Activated CD4-positive, alpha-beta T cell treated with anti-CD3 and anti-CD28 coated beads, Interleukin-2, Interleukin-6, amounts not matched to agents 100 ng/mL and 50 ng/mL, durations not matched to agents 16 hours and 8 hours (primary cell): ENCODE results near the gene KRTAP6-2.

Experiments
- DNase-seq: peaks from one replicate; pipeline ENCODE4 v3.0.0-alpha.2; 2020

The KRTAP6-2 gene

DNA sequence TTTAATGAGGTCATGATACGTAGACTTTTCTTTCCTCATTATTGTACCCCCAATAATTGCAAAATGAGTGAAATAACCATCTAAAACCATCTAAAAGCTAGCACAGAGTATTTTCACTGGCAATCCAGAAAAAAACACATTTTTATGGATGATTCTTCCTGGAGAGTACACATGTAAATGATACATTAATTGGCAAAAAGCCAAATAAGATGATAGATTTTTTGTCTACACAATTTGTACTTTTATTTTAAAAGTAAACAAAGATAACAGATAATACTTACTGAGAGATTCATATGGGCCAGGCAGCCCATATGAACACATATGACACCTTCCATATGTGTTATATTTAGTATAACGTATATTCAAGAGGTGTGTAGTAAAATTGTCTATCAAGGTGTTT lies 35.1 kb downstream of the KRTAP6-2 start:
- no peak for DNase-seq

DNA sequence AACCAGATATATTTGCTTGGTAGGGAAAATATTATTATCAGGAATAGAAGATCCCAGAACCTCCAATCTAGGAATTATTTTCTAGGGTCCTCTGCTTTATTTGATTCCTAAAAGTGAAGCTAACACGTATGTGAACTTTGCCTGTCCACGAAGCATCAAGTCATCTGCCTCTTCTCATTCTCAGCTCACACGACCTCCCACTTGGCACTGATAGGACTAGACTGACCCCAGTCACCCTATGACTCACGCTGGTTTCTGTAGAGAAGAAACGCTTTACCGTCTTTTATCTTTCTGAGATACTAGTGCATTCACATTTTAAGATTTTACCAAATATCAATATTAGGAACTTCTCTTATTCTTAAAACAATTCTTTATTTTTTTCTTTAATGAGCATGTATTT lies 35.6 kb downstream of the KRTAP6-2 start:
- DNase-seq = no peak

DNA sequence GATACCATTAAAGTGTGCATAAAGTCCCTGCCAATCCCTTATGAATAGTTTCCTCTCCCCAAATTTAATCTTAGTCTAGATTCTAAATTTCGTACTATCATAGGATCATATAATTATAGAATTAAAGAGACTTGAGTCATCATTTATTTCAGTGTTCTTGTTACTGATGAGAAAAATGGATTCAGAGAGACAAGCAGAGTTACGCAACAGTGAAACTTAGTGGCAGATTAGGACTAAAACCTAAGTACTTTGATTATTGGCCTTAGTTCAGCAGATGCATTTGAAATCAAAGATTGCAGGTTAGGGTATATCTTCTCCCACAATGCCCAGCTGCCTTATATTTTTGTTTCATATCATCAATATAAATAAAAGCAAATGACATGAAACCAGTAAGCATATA lies 36.7 kb downstream of the KRTAP6-2 start:
- no peak for DNase-seq

GRCh38 chr21:30561264-30561895 lies 37.3 kb downstream of the KRTAP6-2 start, which contains the start of gene KRTAP19-7:
TSS of gene KRTAP19-7 (minus strand) at chr21:30561314. CDS start at chr21:30561289, 25 bp downstream.
- no peak for DNase-seq

DNA sequence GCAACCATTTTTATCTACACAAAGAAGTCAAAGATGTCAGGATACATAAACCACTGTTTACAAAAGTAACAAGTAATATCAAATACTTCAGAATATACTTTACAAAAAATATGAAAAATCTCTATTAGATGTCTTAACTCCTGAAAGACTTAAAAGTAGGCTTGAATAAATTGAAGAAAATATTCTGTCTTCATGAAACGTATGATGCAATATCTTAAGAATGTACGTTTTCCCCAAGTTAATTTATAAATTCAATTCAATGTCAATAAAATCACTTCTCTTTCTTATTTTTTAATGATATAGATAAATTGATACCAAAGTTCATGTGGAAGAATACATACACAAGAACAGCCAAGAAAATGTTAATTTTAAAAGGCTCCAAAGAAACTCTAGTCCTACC lies 43.6 kb downstream of the KRTAP6-2 start:
- DNase-seq = no peak

DNA sequence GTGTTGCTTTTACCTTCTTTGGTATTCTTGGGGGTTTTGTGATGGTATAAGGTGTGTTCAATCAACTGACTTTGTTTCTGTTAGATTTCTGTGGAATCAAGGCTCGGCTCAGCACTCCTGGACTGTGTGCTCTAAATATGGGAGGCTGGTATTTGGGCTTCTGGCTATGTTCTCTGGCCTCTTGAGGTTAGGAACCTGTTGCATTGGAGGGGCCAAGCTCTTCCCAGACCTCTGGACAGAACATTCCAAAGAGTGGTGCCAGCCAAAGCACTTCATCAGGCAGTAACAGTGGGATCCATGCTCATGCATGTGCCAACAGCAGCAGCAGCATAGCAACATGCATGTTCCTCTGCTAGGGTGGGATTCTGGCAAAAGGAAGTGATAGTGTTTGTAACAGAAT lies 45.9 kb downstream of the KRTAP6-2 start:
- DNase-seq = no peak
